GM23338 (cell line): ENCODE data around the gene BRD7. TPM values are rescaled to one million over a fixed set of nuclear protein-coding genes. Genes with fewer than 3 reads are reported as not detected.

Experiments used
- ATAC-seq: fragments of 200-7000 bp; cut with Tn5 transposase; 3 replicates; pipeline ENCODE4 v1.9.1; 2020
- DNase-seq: peaks from one replicate; pipeline ENCODE4 v3.0.0-alpha.2; 2015; ENCODE audit warnings: low spot score
- H2AFZ ChIP-seq: fragments of 200-600 bp; sonication (generic); 2 replicates; pipeline ENCODE4 v1.8.0; 2016; ENCODE audit warnings: antibody characterized with exemption, mild to moderate bottlenecking, moderate library complexity
- H3F3A ChIP-seq: fragments of 200-600 bp; sonication (generic); replicated peaks from 2 replicates; pipeline ENCODE4 v1.8.0; 2017; ENCODE audit warnings: antibody characterized with exemption, mixed run types, low read depth
- H3K27ac ChIP-seq: fragments of 200-600 bp; sonication (generic); 2 replicates; pipeline ENCODE4 v1.6.1; 2016; ENCODE audit warnings: low read depth
- H3K27me3 ChIP-seq: fragments of 200-600 bp; sonication (generic); 2 replicates; pipeline ENCODE4 v1.8.0; 2016; ENCODE audit warnings: mild to moderate bottlenecking, mixed run types, moderate library complexity; ENCODE audit not compliant: insufficient read depth
- H3K36me3 ChIP-seq: fragments of 200-600 bp; sonication (generic); 2 replicates; pipeline ENCODE4 v1.8.0; 2016; ENCODE audit warnings: mild to moderate bottlenecking; ENCODE audit not compliant: insufficient read depth
- H3K4me1 ChIP-seq: fragments of 200-600 bp; sonication (generic); 2 replicates; pipeline ENCODE4 v1.8.0; 2016; ENCODE audit warnings: mild to moderate bottlenecking, moderate library complexity; ENCODE audit not compliant: insufficient read depth
- H3K4me2 ChIP-seq: fragments of 200-600 bp; sonication (generic); 2 replicates; pipeline ENCODE4 v1.7.1; 2017; ENCODE audit warnings: mixed run types
- H3K4me3 ChIP-seq: fragments of 200-600 bp; sonication (generic); 2 replicates; pipeline ENCODE4 v1.6.1; 2016; ENCODE audit warnings: mixed run types
- H3K79me2 ChIP-seq: fragments of 200-600 bp; sonication (generic); replicated peaks from 2 replicates; pipeline ENCODE4 v1.8.0; 2017; ENCODE audit warnings: mild to moderate bottlenecking; ENCODE audit not compliant: insufficient read depth
- H3K9me2 ChIP-seq: fragments of 200-600 bp; sonication (generic); 2 replicates; pipeline ENCODE4 v1.8.0; 2017; ENCODE audit not compliant: insufficient read depth
- H4K20me1 ChIP-seq: fragments of 200-600 bp; sonication (generic); replicated peaks from 2 replicates; pipeline ENCODE4 v1.8.0; 2017; ENCODE audit warnings: mild to moderate bottlenecking; ENCODE audit not compliant: insufficient read depth
- H3K27ac Mint-ChIP-seq: 2 replicates; pipeline ENCODE4 v1.8.0; 2020; ENCODE audit warnings: inconsistent platforms, mild to moderate bottlenecking, moderate library complexity, mixed read lengths
- H3K27me3 Mint-ChIP-seq: 3 replicates; pipeline ENCODE4 v1.8.0; 2022; ENCODE audit warnings: low read depth, mild to moderate bottlenecking, moderate library complexity, mixed read lengths, inconsistent platforms; ENCODE audit not compliant: insufficient read depth, poor library complexity
- H3K36me3 Mint-ChIP-seq: 3 replicates; pipeline ENCODE4 v1.8.0; 2021; ENCODE audit warnings: low read depth, mild to moderate bottlenecking, inconsistent platforms, moderate library complexity, mixed read lengths
- H3K4me1 Mint-ChIP-seq: 3 replicates; pipeline ENCODE4 v1.8.0; 2020; ENCODE audit warnings: mild to moderate bottlenecking, inconsistent platforms, mixed read lengths
- H3K4me3 Mint-ChIP-seq: 3 replicates; pipeline ENCODE4 v1.8.0; 2021; ENCODE audit warnings: moderate library complexity, mild to moderate bottlenecking, inconsistent platforms, mixed read lengths
- H3K9me3 Mint-ChIP-seq: 3 replicates; pipeline ENCODE4 v1.8.0; 2020; ENCODE audit warnings: moderate library complexity, mild to moderate bottlenecking, inconsistent platforms, mixed read lengths
- CREB1 ChIP-seq: fragments of 250-450 bp; sonication (Bioruptor Pico); IDR thresholded peaks from 2 replicates; pipeline ENCODE4 v1.5.0; 2020; ENCODE audit warnings: low read depth, mild to moderate bottlenecking, moderate library complexity
- EZH2phosphoT487 ChIP-seq: fragments of 200-600 bp; sonication (generic); IDR thresholded peaks from one replicate; pipeline ENCODE4 v1.8.1; 2018; ENCODE audit warnings: antibody characterized with exemption; ENCODE audit not compliant: unreplicated experiment
- JUNB ChIP-seq: IDR thresholded peaks from one replicate; pipeline ENCODE4 v1.6.1; 2016; ENCODE audit warnings: antibody characterized with exemption; ENCODE audit not compliant: unreplicated experiment
- POLR2AphosphoS5 ChIP-seq: IDR thresholded peaks from 2 replicates; pipeline ENCODE4 v1.6.1; 2016; ENCODE audit warnings: antibody characterized with exemption, low read depth
- STAT1 ChIP-seq: IDR thresholded peaks from one replicate; pipeline ENCODE4 v1.6.1; 2016; ENCODE audit warnings: antibody characterized with exemption; ENCODE audit not compliant: unreplicated experiment
- ZNF114 ChIP-seq: fragments of 250-450 bp; sonication (Bioruptor Pico); IDR thresholded peaks from 2 replicates; pipeline ENCODE4 v1.5.0; 2020; ENCODE audit warnings: mild to moderate bottlenecking, moderate library complexity
- ZNF331 ChIP-seq: fragments of 250-450 bp; sonication (Bioruptor Pico); IDR thresholded peaks from 2 replicates; pipeline ENCODE4 v1.5.0; 2020; ENCODE audit warnings: low read depth, mild to moderate bottlenecking, moderate library complexity
- ZNF462 ChIP-seq: fragments of 250-450 bp; sonication (Bioruptor Pico); IDR thresholded peaks from 2 replicates; pipeline ENCODE4 v1.5.0; 2020; ENCODE audit warnings: mild to moderate bottlenecking, moderate library complexity
- polyA plus RNA-seq: library from polyadenylated mRNA; unstranded; fragments of >200 nt; fragmentation: Nextera tagmentation; extraction: Ambion mirVana; gene quantifications from 2 replicates; pipeline ENCODE4 v1.2.1, GENCODE V29; 2016
- total RNA-seq: library from RNA; depleted of rRNA; stranded (reverse); fragments of >200 nt; shearing (Covaris generic); gene quantifications from 2 replicates; pipeline ENCODE4 v1.2.3, GENCODE V29; 2014

The BRD7 gene
- total and polyA plus RNA-seq, 2 experiments from 2014 or later: 93.0 to 149 TPM

- Histone ChIP-seq H3F3A (no peaks in the 10 kb centered on the region), H3K9me2 (no peaks in the 10 kb centered on the region), H4K20me1 (no peaks in the 10 kb centered on the region), H3K4me1 (no peaks in the 10 kb centered on the region), H3K4me3 (no peak overlapping the region), H3K27ac (no peak overlapping the region), H3K4me2 (no peak overlapping the region), H3K27me3 (no peaks in the 10 kb centered on the region), H3K36me3 (no peaks in the 10 kb centered on the region), H2AFZ (no peak overlapping the region), H3K79me2 (no peaks in the 10 kb centered on the region)
- Mint-ChIP-seq H3K27me3 (peaks cover 7% of the 10 kb centered on the region), H3K36me3 (no peaks in the 10 kb centered on the region), H3K4me3 (no peak overlapping the region), H3K27ac (no peak overlapping the region), H3K9me3 (no peaks in the 10 kb centered on the region; the same call in 2 of the 3 replicates), H3K4me1 (peaks cover 7% of the 10 kb centered on the region)
- ATAC-seq (no peak), DNase-seq (no peak)
- TF ChIP-seq ZNF331 (CRISPR knock-in tag) (no peak), STAT1 (no peak), POLR2AphosphoS5 (no peak), JUNB (no peak), ZNF114 (CRISPR knock-in tag) (no peak), ZNF462 (CRISPR knock-in tag) (no peak), CREB1 (CRISPR knock-in tag) (no peak), EZH2phosphoT487 (no peak)
Observed at GRCh38 chr16:50378417-50378816, 9.6 kb upstream of the BRD7 start.
